Measurements from ENCODE around the gene TGM1.
"Not testable (repeated sequence)": the region's sequence is repeated elsewhere in the genome, so short reads cannot be mapped to it uniquely, and the experiment has no call there.

TGM1 gene

GRCh38 chr14:24252289-24253124 lies 10.5 kb downstream of the TGM1 start:
- DNase-seq = no peak

- DNase-seq = no peak
These were observed 11.1 kb downstream of the TGM1 start for GRCh38 chr14:24251880-24252288.

- no peak for DNase-seq
These were observed 12.6 kb downstream of the TGM1 start for GRCh38 chr14:24250354-24250753.

GRCh38 chr14:24249230-24250021 lies 13.6 kb downstream of the TGM1 start:
- DNase-seq = no peak

- DNase-seq = no peak
These were observed 15.6 kb downstream of the TGM1 start for GRCh38 chr14:24247422-24247821.

- DNase-seq = no peak
These were observed 16.2 kb downstream of the TGM1 start for GRCh38 chr14:24246765-24247212.

- DNase-seq = not testable (repeated sequence)
These were observed 17.6 kb downstream of the TGM1 start for GRCh38 chr14:24245350-24245749.

- DNase-seq = no peak
These were observed 19.6 kb downstream of the TGM1 start for GRCh38 chr14:24243336-24243836.

GRCh38 chr14:24241829-24242443 lies 21.0 kb downstream of the TGM1 start:
- DNase-seq = peak; percentile 98

GRCh38 chr14:24240110-24240918 lies 22.7 kb downstream of the TGM1 start:
- DNase-seq = no peak

- no peak for DNase-seq
These were observed 24.4 kb downstream of the TGM1 start for GRCh38 chr14:24238527-24239037.

GRCh38 chr14:24238123-24238522 lies 24.9 kb downstream of the TGM1 start:
- no peak for DNase-seq

GRCh38 chr14:24237463-24237955 lies 25.5 kb downstream of the TGM1 start:
- no peak for DNase-seq

- no peak for DNase-seq
These were observed 26.1 kb downstream of the TGM1 start for GRCh38 chr14:24236689-24237462.

GRCh38 chr14:24235804-24236688 lies 26.9 kb downstream of the TGM1 start:
- DNase-seq = no peak

GRCh38 chr14:24234095-24235005 lies 28.6 kb downstream of the TGM1 start:
- DNase-seq = no peak

GRCh38 chr14:24233538-24233866 lies 29.5 kb downstream of the TGM1 start:
- DNase-seq = no peak

- DNase-seq = peak; percentile 97
These were observed 30.1 kb downstream of the TGM1 start, which contains the start of gene GMPR2 for GRCh38 chr14:24232645-24233537. Gene GMPR2 (plus strand): TSS chr14:24232929. CDS start chr14:24233254, 325 bp downstream.
